NT2/D1 (cell line): Measurements from ENCODE around the gene MRPL37.

ENCODE experiments used
- SUZ12 ChIP-seq: IDR thresholded peaks from 2 replicates; pipeline ENCODE4 v1.6.1; 2011; ENCODE audit not compliant: insufficient read length, insufficient read depth; ENCODE audit errors: extremely low read depth
- ZNF274 ChIP-seq: IDR thresholded peaks from 2 replicates; pipeline ENCODE4 v1.6.1; 2011; ENCODE audit warnings: mild to moderate bottlenecking, low read depth, low read length

GRCh38 chr1:54167422-54168139 is 32.4 kb upstream of the MRPL37 start:
- no peak for TF ChIP-seq SUZ12
- TF ChIP-seq ZNF274: no peak
